ENCODE data around the gene FTCD.

FTCD gene

GRCh38 chr21:46136739-46137349, 18.5 kb downstream of the FTCD start:
- FAIRE-seq: no peak

GRCh38 chr21:46135782-46136395, 19.5 kb downstream of the FTCD start:
- no peak for FAIRE-seq

- FAIRE-seq: no peak
These were observed 23.3 kb downstream of the FTCD start for GRCh38 chr21:46131838-46132651.

- no peak for FAIRE-seq
These were observed 23.9 kb downstream of the FTCD start for GRCh38 chr21:46131588-46131837.

- no peak for FAIRE-seq
These were observed 24.4 kb downstream of the FTCD start for GRCh38 chr21:46130831-46131587.

GRCh38 chr21:46129846-46130651, 25.3 kb downstream of the FTCD start:
- no peak for FAIRE-seq

- no peak for FAIRE-seq
These were observed 26.3 kb downstream of the FTCD start for GRCh38 chr21:46128933-46129571.

GRCh38 chr21:46128106-46128932, 27.1 kb downstream of the FTCD start:
- FAIRE-seq: no peak

- no peak for FAIRE-seq
These were observed 27.9 kb downstream of the FTCD start for GRCh38 chr21:46127239-46128105.

- FAIRE-seq: no peak
These were observed 28.8 kb downstream of the FTCD start for GRCh38 chr21:46126309-46127238.

- FAIRE-seq: no peak
These were observed 29.5 kb downstream of the FTCD start for GRCh38 chr21:46125846-46126301.

- no peak for FAIRE-seq
These were observed 30.2 kb downstream of the FTCD start for GRCh38 chr21:46124926-46125845.

GRCh38 chr21:46124083-46124925, 31.1 kb downstream of the FTCD start:
- no peak for FAIRE-seq

GRCh38 chr21:46122758-46123683, 32.4 kb downstream of the FTCD start:
- FAIRE-seq: no peak

GRCh38 chr21:46122237-46122671, 33.1 kb downstream of the FTCD start:
- no peak for FAIRE-seq

Measured in A204.1 (cell line).